ENCODE data around the gene APBA2.
"Not testable (repeated sequence)": the region's sequence is repeated elsewhere in the genome, so short reads cannot be mapped to it uniquely, and the experiment has no call there.

The APBA2 gene

GRCh38 chr15:28885630-28886430 is at the start of gene APBA2:
Gene APBA2 (plus strand): TSS chr15:28885974. CDS start chr15:29053885, 167,911 bp downstream.
- no peak for DNase-seq

GRCh38 chr15:28840285-28840684 is 45.5 kb upstream of the APBA2 start:
- DNase-seq: not testable (repeated sequence)

DNA sequence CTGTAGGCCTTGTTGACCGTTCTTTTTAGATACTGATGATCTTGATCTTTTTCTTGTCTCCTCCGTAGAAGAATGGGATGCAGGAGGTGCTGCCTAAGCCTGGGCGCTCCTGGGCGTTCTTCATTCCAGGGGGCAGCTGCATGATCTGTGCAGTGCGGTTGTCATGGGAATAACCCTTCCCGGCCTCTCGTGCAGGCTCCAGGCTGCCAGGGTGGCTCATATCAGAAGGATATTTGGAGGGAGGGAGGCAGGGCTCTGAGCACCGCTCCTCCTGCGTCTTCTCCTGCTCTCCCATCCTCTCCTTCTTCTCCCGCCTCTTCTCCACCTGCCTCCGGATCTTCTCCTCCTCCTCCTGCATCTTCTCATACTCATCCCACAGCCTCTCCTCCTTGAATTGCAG is 43.6 kb upstream of the APBA2 start:
- DNase-seq: not testable (repeated sequence)

- not testable (repeated sequence) for DNase-seq
Observed at GRCh38 chr15:28843520-28843919, 42.3 kb upstream of the APBA2 start.

GRCh38 chr15:28844147-28844546 is 41.6 kb upstream of the APBA2 start:
- DNase-seq: not testable (repeated sequence)

DNA sequence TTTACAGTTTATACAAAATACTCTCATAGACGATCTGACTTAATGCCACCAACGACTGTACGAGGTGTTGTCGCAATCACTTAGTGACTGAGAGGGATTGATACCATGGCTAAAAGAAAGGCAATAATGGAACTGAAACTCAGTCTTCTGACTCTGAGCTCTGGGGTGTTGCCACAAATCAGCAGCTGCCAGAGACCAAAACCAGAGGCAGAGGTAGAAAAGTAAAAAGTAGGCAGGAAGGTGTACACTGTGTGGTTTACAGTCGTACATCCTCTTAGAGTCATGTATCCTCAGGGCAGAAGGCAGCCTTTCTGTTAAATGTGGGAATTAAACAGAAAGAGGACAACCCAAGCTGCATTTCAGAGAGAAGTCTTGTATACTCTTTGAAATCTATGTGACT is 38.5 kb upstream of the APBA2 start:
- DNase-seq: not testable (repeated sequence)

GRCh38 chr15:28847959-28848358 is 37.8 kb upstream of the APBA2 start:
- DNase-seq: not testable (repeated sequence)

DNA sequence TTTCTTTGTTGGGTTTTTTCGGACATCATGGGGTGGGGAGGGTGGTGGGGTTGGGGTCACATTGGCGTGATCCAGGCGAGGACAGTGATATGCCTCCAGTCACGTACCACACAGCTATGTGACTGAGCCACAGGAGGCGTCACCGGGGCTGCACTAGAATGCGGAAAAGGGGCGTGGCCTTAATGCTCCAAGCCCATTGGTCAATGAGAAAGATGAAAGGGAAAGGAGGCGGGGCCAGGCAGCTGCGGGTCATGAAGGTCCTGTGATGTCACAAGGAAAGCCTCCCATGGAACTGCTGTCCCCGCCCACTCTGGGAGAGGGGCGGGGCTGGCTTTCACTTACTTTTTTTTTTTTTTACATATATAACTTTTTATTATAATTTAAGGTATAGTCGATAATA is 37.3 kb upstream of the APBA2 start, which contains the start of gene GOLGA6L7:
Gene GOLGA6L7, minus strand, starts transcription at position 124 of the 400 bp plus-strand sequence. Its CDS starts 95 bp downstream, at position 29.
- DNase-seq: not testable (repeated sequence)

DNA sequence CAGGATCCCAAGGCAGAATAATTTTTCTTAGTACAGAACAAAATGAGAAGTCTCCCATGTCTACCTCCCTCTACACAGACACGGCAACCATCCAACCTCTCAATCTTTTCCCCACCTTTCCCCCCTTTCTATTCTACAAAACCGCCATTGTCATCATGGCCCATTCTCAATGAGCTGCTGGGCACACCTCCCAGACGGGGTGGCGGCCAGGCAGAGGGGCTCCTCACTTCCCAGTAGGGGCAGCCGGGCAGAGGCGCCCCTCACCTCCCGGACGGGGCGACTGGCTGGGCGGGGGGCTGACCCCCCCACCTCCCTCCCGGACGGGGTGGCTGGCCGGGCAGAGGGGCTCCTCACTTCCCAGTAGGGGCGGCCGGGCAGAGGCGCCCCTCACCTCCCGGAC is 36.5 kb upstream of the APBA2 start:
- DNase-seq: not testable (repeated sequence)

DNA sequence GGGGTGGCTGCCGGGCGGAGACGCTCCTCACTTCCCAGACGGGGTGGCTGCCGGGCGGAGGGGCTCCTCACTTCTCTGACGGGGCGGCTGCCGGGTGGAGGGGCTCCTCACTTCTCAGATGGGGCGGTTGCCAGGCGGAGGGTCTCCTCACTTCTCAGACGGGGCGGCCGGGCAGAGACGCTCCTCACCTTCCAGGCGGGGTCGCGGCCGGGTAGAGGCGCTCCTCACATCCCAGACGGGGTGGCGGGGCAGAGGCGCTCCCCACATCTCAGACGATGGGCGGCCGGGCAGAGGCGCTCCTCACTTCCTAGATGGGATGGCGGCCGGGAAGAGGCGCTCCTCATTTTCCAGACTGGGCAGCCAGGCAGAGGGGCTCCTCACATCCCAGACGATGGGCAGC is 36.0 kb upstream of the APBA2 start:
- DNase-seq: not testable (repeated sequence)

DNA sequence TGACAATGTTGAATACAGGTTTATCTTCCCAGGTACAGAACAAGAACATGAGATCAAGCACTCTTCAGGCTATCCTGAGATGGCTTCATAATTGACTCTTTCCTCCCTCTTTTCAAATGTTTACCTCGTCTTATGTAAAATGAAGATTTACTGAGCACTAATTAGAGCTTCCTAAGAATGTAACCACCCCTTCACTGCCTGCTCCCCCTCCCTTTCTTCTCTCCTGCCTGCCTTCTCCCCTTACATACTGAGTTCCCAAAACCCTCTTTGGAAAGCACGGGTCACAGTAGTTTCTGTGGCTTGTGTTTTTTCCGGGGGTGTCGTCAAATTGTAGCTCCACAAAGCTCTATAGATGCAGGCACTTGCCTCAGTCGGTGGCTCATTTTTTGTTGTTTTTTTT is 32.1 kb upstream of the APBA2 start:
- not testable (repeated sequence) for DNase-seq

DNA sequence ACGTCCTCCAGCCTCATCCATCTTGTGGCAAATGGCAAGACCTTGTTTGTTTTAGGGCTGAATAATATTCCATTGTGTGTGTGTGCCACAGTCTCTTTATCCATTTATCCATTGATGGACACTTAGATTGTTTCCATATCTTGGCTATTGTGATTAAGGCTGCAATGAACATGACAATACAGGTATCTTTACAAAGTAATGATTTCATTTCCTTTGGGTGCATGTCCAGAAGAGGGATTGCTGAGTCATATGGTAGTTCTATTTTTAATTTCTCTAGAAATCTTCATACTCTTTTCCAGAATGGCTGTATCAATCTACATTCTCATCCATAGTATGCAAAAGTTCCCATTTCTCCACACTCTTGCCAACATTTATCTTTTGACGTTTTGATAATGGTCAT is 31.2 kb upstream of the APBA2 start:
- not testable (repeated sequence) for DNase-seq

DNA sequence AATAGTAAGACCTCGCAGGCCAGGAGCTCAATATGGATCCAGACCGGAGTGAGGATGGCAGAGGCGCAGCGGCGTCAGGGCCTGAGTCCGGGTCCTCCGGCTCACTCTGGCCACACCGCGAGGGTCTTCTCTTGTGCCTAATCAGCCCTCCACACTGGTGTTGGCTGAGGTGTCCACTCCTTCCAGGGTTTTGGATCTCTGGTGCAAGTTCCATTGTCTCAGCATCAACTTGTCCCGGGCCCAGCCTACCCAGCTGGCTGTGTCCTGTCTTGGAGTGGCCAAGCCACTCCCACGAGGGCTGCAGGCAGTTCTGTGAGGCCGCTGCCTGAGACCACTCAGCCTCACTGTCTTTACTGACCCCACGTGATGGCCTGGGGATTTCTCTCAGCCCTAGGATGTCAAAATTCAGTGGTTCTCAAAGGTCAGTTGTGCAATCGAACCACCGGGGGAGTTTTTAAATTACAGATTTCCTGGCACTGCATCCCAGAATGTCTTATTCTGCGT is 24.7 kb upstream of the APBA2 start:
- DNase-seq: no peak

GRCh38 chr15:28861589-28862293 is 24.0 kb upstream of the APBA2 start:
- DNase-seq: not testable (repeated sequence)

- no peak for DNase-seq
Observed at GRCh38 chr15:28868744-28869345, 16.9 kb upstream of the APBA2 start.

DNA sequence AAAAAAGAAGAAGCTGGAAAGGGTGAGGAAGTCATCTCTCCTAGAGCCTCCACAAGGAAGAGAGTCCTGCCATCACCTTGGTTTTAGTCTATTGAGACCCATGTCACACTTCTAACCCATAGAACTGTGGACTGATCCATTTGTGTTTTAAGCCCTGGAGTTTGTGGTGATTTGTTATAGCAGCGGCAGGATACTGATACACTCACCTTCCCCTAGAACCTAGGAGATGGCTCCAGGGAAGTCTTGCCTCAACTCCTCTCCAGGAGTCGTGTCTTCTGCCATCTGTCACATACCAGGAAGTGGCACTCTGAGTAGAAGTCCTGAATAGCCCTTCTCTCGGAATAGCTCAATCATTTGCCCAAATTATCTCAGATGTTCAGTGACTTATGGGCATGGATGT is 14.6 kb upstream of the APBA2 start:
- no peak for DNase-seq

GRCh38 chr15:28873006-28873405 is 12.8 kb upstream of the APBA2 start:
- DNase-seq: no peak

GRCh38 chr15:28873585-28874190 is 12.1 kb upstream of the APBA2 start:
- peak; percentile 24 for DNase-seq

DNA sequence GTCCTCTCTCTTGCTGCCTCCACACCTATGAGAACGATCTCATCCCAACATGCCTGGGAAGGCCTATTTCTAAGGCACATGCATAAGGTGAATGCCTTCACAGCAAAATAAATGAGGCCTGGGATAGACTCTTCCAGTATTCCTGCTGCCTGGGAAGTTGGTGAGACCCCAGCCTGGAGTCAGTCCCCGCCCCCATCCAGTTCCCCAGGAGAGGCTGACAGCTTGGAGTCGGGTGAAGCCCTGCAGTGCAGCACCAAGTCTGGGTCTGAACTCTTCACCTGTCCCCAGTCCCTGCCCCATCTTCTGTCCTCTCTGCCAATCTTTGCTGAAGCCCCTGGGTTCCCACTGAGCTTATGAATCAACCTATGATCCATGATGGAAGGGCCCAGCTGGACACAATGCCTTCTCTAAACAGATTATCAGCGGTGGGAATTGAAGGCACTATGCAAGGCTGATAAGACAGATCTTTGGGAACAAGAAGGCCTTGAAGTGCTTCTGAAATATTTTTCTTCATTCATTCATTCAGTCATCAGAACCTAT is 10.2 kb upstream of the APBA2 start:
- no peak for DNase-seq

GRCh38 chr15:28876131-28876844 is 9.5 kb upstream of the APBA2 start:
- no peak for DNase-seq

- no peak for DNase-seq
Observed at GRCh38 chr15:28876845-28877185, 9.0 kb upstream of the APBA2 start.

DNA sequence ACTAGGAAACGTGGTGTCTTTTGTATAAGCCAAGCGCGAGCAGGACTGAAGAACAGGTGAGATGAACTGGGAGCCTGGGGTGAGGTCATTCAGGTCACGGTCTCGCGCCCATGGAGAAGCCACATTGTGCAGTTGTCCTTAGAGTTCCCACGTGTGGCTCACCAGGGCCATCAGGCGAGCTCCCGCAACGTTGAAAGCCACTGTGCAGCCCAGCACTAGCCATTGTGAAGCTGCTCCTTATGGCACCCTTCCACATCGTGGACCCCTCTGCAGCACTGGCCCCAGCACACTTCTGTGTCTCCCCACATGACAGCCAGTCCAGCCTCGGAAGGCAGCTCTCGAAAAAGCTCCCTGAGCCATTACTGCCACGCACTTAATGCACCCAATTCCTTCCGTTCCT is 7.6 kb upstream of the APBA2 start:
- no peak for DNase-seq
